DOHH2 (cell line): ENCODE results near the gene THSD7A.

Experiments used
- EZH2phosphoT487 ChIP-seq: fragments of 200-600 bp; sonication (generic); IDR thresholded peaks from 2 replicates; pipeline ENCODE4 v1.6.1; 2017; ENCODE audit warnings: borderline replicate concordance, mild to moderate bottlenecking, antibody characterized with exemption, low read length, moderate library complexity, mixed read lengths
- TF ChIP-seq, protein P1 (sequence below): fragments of 200-600 bp; sonication (generic); IDR thresholded peaks from one replicate; pipeline ENCODE4 v1.5.1; 2014; ENCODE audit warnings: antibody characterized with exemption, mild to moderate bottlenecking, low read depth, low read length; ENCODE audit not compliant: poor library complexity, severe bottlenecking

GRCh38 chr7:11743016-11743415, 89.0 kb downstream of the THSD7A start:
- TF ChIP-seq, protein P1, sequence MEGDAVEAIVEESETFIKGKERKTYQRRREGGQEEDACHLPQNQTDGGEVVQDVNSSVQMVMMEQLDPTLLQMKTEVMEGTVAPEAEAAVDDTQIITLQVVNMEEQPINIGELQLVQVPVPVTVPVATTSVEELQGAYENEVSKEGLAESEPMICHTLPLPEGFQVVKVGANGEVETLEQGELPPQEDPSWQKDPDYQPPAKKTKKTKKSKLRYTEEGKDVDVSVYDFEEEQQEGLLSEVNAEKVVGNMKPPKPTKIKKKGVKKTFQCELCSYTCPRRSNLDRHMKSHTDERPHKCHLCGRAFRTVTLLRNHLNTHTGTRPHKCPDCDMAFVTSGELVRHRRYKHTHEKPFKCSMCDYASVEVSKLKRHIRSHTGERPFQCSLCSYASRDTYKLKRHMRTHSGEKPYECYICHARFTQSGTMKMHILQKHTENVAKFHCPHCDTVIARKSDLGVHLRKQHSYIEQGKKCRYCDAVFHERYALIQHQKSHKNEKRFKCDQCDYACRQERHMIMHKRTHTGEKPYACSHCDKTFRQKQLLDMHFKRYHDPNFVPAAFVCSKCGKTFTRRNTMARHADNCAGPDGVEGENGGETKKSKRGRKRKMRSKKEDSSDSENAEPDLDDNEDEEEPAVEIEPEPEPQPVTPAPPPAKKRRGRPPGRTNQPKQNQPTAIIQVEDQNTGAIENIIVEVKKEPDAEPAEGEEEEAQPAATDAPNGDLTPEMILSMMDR: no peak
- no peak for TF ChIP-seq EZH2phosphoT487
